GM19099 (cell line): ENCODE results near the gene NEK6.

Experiments
- POLR2A ChIP-seq: IDR thresholded peaks from 3 replicates; pipeline ENCODE4 v1.6.1; 2011; ENCODE audit warnings: low read depth; ENCODE audit not compliant: insufficient read length; ENCODE audit errors: extremely low read depth

NEK6 gene

DNA sequence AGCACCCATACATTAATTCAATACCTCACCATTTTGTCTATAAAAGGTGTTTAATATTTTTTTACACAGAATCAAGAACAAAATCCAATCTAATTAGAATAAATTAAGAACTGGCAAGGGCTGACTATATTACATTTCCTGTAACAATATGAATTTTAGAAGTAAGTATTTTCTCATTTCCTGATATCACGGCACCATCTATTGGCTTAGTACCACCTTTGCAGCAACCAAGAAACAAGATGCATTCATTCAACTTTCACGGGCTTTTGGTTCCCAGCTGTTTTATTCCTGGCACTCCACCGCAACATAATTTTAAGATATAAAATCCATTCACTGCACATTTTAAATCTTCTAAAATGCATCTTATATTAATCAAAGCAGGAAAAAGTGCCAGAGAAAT is 136.8 kb downstream of the NEK6 start:
- no peak for TF ChIP-seq POLR2A

DNA sequence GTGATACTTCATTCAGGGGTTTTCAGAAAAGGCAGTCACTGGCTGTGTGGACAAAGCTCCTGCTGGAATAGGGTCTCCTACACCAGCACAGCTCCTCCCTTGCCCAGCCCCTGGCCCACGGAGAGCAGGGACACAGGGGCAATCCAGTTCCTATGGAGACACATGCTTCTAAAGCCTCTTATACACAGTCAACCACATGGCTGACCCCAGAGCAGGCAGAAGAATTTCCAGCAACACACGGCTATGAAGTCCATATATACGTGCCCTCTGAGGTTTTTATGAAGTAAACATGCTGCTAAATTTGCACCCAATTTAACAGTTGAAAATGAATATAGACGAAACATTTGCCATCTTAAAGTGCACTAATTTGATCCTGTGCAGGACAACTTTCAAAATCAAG is 138.1 kb downstream of the NEK6 start:
- TF ChIP-seq POLR2A = no peak

DNA sequence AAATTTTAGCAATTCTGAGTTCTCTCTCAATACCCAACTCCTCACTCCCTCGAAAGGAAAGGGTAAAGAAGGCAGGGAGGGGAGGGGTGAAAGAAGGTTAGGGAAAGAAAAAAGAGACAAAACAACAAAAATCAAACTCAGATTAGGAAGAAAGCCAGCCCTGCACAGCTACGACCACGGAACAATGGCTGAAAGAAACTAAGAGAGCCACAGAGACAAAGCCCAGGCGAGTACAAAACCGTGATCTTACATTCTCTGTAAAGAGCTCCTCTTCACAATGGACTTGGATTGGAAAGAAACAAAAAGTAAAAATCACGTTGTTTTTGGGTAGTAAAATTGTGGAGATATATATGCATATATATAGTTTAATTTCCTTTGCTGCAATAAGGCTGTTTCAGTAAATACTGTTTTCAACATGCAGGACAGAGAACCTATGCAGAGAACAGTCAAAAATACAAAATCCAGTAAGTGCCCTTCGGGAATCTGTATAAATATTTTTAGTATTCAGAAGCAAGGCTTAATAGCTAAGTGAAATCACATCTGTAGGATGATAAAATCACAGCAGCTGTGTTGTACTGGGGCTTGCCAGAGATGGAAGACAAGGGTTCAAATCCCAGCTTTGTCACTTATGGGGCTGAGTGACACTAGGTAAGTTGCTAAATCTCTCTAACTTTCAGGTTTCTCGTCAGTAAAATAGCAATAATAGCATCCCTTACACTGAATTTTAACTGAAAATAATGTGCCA is 140.6 kb downstream of the NEK6 start:
- TF ChIP-seq POLR2A = no peak

DNA sequence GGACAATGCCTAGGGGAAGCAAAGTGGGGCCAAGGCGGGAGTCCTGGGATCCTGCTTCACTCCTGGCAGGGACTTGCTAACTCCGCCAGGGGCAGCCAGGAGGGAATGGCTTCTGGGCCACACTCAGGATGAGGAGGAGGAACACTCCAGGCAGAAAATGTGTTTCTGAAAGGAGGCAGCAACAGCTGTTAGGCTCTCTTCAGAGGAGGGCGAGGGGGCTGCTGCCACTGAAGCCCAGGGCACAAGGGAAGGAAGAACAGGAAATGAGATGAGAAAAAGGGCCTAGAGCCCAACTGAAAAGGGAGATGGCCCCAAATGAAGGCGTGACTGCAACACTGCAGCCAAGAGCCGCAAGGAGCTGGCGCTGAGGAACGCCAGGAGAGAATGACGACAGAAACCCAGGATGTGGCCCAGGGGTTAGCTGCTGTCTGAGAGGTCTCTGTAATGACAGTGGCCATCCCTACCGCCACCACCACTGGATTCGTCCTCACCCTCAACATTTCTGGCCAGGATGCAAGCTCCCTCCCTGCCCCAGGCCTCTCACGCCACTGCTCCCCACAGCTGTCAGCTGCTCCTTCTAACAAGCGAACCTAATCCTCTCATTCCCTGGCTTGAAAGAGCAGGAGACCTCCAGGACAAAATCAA is 141.7 kb downstream of the NEK6 start:
- TF ChIP-seq POLR2A = no peak

DNA sequence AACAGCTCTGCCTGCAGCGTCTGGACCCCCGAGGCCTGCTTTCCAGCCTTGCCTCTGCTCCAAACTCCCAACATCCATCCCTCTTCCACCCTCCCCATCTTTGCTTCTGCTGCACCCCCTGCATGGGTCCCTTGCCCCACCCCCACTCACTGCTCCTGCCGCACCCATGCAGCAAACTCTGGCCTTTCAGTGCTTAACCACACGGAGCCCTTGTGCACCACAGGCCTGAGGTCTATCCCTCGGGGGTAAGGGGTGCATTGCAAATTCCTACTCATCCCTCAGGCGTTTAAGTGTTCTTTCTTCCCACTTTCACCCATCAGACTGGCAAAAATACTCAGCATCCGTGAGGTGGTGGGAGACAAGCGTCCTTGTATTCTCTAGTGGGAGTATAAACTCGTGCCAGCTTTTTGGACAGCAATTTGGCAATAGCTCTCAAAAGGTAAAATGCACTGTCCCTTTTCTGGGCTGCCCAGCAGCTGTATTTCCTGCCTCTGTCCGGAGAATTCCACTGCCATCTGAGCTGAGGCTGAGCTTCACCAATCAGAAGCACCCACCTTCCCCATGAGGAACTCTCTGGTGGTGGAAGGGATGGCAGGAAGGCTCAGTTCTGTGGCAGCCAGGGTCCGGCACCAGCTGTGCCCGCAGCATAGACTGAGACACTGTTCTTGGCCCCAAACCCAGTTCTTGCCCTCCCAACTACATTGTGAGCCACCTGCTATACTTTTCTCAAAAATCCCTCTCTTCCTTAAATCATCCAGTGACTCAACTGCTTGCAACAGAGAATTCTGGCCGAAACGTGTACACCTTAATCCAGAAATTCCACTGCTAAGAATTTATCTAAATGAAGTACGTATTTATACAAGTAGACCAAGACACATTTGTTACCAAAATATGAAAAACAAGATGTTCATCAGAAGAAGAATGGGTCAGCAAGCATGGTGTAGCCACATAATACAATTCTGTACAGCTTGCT is 142.5 kb downstream of the NEK6 start:
- no peak for TF ChIP-seq POLR2A
